ENCODE data around the gene FLOT2.
"Not testable (repeated sequence)": the region's sequence is repeated elsewhere in the genome, so short reads cannot be mapped to it uniquely, and the experiment has no call there.

The FLOT2 gene

DNA sequence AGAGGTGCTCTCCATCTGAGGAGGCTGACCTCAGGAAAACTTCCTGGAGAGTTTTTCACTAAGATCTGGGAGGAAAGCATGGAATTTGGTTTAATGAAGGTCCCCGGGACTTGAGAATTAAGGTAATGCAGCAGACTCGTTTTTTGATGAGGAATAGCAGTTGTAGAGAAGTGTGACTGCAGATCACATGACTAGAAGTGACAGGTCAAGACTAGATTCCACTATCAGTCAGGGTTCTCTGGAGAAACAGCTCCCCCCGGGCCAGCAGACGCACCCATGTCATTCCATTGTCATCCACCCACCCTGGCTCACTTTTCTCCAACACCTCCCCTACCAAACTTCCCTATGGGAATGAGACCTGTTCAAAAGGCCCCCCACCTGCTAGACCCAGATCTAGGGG is 7.3 kb upstream of the FLOT2 start:
- Histone ChIP-seq H3K36me3 (replicated peaks; ENCODE audit: insufficient read depth, low read length) (0 out of 2 replicates have a peak, but pooled peaks cover 5% of the 10 kb centered on the region), H4K20me1 (ENCODE audit: insufficient read depth, low read length) (no peaks in the 10 kb centered on the region), H2AFZ (ENCODE audit: low read length) (no peak overlapping the region), H3K27ac (ENCODE audit: low read length) (no peak overlapping the region), H3K9ac (ENCODE audit: low read length) (no peak overlapping the region), H3K4me2 (ENCODE audit: low read depth, low read length) (no peak overlapping the region), H3F3A (ENCODE audit: insufficient read depth, low read length) (peaks cover 17% of the 10 kb centered on the region), H3K4me3 (ENCODE audit: low read length) (no peak overlapping the region), H3K9me3 (replicated peaks; ENCODE audit: insufficient read depth, low read length) (no peaks in the 10 kb centered on the region), H3K27me3 (replicated peaks; ENCODE audit: insufficient read depth, low read length) (no peaks in the 10 kb centered on the region), H3K9me2 (replicated peaks; ENCODE audit: insufficient read depth, low read length) (no peaks in the 10 kb centered on the region), H3K4me1 (ENCODE audit: low read length) (peaks cover 18% of the 10 kb centered on the region), H3K79me2 (ENCODE audit: low read length) (peaks cover 23% of the 10 kb centered on the region)
- no peak for TF ChIP-seq EZH2phosphoT487 (IDR thresholded peaks at IDR 0.05; ENCODE audit: low read length)
- TF ChIP-seq, protein P1, sequence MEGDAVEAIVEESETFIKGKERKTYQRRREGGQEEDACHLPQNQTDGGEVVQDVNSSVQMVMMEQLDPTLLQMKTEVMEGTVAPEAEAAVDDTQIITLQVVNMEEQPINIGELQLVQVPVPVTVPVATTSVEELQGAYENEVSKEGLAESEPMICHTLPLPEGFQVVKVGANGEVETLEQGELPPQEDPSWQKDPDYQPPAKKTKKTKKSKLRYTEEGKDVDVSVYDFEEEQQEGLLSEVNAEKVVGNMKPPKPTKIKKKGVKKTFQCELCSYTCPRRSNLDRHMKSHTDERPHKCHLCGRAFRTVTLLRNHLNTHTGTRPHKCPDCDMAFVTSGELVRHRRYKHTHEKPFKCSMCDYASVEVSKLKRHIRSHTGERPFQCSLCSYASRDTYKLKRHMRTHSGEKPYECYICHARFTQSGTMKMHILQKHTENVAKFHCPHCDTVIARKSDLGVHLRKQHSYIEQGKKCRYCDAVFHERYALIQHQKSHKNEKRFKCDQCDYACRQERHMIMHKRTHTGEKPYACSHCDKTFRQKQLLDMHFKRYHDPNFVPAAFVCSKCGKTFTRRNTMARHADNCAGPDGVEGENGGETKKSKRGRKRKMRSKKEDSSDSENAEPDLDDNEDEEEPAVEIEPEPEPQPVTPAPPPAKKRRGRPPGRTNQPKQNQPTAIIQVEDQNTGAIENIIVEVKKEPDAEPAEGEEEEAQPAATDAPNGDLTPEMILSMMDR (IDR thresholded peaks at IDR 0.05; ENCODE audit: low read length), result no peak
- TF ChIP-seq EZH2 (optimal IDR thresholded peaks at IDR 0.05; ENCODE audit: low read depth, low read length), result no peak
- DNase-seq, result no peak

DNA sequence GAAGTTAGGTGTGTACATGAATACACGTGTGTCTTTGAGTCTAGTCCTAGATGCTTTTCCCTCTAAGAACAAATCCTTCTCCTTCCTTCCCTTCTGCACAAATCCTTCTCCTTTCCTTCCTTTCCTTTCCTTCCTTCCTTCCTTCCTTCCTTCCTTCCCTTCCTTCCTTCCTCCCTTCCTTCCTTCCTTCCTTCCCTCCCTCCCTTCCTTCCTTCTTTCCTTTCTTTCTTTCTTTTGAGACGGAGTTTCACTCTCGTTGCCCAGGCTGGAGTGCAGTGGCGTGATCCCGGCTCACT is 6.0 kb upstream of the FLOT2 start:
- not testable (repeated sequence) for H3K27me3 ChIP-seq (replicated peaks; ENCODE audit: insufficient read depth, low read length); H4K20me1 ChIP-seq (ENCODE audit: insufficient read depth, low read length)
- peaks cover 20% of the 10 kb centered on the region for H3K4me1 ChIP-seq (ENCODE audit: low read length)

DNA sequence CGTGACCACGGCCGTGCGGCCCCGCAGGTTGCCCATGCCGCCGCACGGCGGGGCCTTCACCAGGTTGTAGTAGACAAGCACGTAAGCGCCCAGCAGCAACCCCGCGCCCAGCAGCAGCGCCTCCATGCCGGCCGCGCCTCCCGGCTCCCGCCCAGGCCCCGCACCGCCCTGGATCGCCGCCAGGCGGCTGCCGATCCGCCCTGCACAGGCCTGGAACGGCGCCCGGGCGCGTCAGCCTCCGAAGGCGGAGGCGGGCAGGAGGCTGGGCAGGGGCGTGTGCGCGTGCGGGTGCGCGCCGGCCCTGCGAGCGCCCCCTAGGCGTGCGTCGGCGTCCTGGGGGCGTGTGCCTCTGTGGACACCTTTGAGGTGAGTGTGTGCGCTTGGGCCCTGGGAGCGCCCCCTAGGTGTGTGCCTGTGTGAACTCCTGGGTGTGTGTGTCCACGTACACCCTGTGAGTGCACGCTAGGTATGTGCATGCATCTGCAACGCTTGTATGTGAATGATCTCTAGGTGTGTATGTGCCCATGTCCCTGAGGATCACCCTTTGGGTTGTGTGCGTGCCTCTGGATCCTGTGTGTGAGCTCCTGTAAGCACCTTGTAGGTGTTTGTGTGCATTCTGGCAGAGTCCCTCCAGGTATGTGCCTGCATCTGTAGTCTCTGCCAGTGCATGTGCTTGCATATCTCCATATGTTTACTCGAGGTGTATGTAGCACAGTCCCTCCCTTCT is 5.4 kb upstream of the FLOT2 start, which contains the start of gene DHRS13:
Gene DHRS13 (minus strand): TSS at position 261 of the 727 bp plus-strand sequence. CDS start 135 bp downstream, at position 126.
- 0 out of 2 replicates have a peak, but pooled peaks cover under 1% of the 10 kb centered on the region for H3K36me3 ChIP-seq (replicated peaks; ENCODE audit: insufficient read depth, low read length)
- H3K79me2 ChIP-seq (ENCODE audit: low read length), result peaks cover 31% of the 10 kb centered on the region
- H2AFZ ChIP-seq (ENCODE audit: low read length), result peak within 1 kb of the TSS; percentile 87
- H3F3A ChIP-seq (ENCODE audit: insufficient read depth, low read length), result peaks cover 20% of the 10 kb centered on the region
- H3K9me3 ChIP-seq (replicated peaks; ENCODE audit: insufficient read depth, low read length), result no peaks in the 10 kb centered on the region
- peak within 1 kb of the TSS; percentile 77 for H3K27ac ChIP-seq (ENCODE audit: low read length)
- H3K27me3 ChIP-seq (replicated peaks; ENCODE audit: insufficient read depth, low read length), result no peaks in the 10 kb centered on the region
- peak; percentile 97 for DNase-seq
- H3K4me2 ChIP-seq (ENCODE audit: low read depth, low read length), result peak within 1 kb of the TSS; percentile 66
- no peaks in the 10 kb centered on the region for H4K20me1 ChIP-seq (ENCODE audit: insufficient read depth, low read length)
- TF ChIP-seq EZH2 (optimal IDR thresholded peaks at IDR 0.05; ENCODE audit: low read depth, low read length), result no peak
- TF ChIP-seq EZH2phosphoT487 (IDR thresholded peaks at IDR 0.05; ENCODE audit: low read length), result no peak
- TF ChIP-seq, protein P1 (IDR thresholded peaks at IDR 0.05; ENCODE audit: low read length), result peak; percentile 97
- no peaks in the 10 kb centered on the region for H3K9me2 ChIP-seq (replicated peaks; ENCODE audit: insufficient read depth, low read length)
- peaks cover 25% of the 10 kb centered on the region for H3K4me1 ChIP-seq (ENCODE audit: low read length)
- peak within 1 kb of the TSS; percentile 85 for H3K9ac ChIP-seq (ENCODE audit: low read length)
- H3K4me3 ChIP-seq (ENCODE audit: low read length), result peak within 1 kb of the TSS; percentile 82

More for the DNA sequence above, 6.0 kb upstream of the FLOT2 start:
- not testable (repeated sequence) for H3K36me3 ChIP-seq (replicated peaks; ENCODE audit: insufficient read depth, low read length); H3K4me3 ChIP-seq (ENCODE audit: low read length); DNase-seq; H3K9me3 ChIP-seq (replicated peaks; ENCODE audit: insufficient read depth, low read length); H3K9me2 ChIP-seq (replicated peaks; ENCODE audit: insufficient read depth, low read length); H3K27ac ChIP-seq (ENCODE audit: low read length)
- H2AFZ ChIP-seq (ENCODE audit: low read length), result peak overlapping the region; percentile 44
- H3K79me2 ChIP-seq (ENCODE audit: low read length), result peaks cover 26% of the 10 kb centered on the region
- H3K9ac ChIP-seq (ENCODE audit: low read length), result peak overlapping the region; percentile 7; the same call in 1 of the 2 replicates
- peak overlapping the region; percentile 47 for H3K4me2 ChIP-seq (ENCODE audit: low read depth, low read length)
- H3F3A ChIP-seq (ENCODE audit: insufficient read depth, low read length), result peaks cover 20% of the 10 kb centered on the region
